ENCODE measurements around the gene PANX2. TPM values are rescaled to one million over a fixed set of nuclear protein-coding genes. Genes with fewer than 3 reads are reported as not detected.

The PANX2 gene
- total RNA-seq, 1 donor from 2014 or later, result 0.88 TPM

DNA sequence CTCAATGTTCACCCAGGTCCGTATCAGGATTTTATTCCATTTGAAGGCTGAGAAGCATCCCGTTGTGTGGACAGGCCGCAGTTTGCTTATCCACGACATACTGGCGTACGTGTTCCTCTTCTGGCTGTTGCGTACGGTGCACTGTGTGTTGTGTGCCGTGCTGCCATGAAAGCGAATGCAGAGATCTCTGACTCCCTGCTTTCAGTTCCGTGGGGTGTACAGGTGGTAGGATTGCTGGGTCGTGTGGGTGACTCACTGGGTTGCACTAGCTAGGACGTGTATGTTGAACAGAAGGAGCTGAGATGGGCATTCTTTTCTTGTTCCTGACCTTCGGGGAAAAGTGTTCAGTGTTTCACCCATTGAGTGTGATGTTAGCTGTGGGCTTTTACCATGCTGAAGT lies 40.6 kb downstream of the PANX2 start:
- H3K27me3 ChIP-seq, result no peaks in the 10 kb centered on the region
- no peaks in the 10 kb centered on the region for H3K4me1 ChIP-seq
- H3K4me3 ChIP-seq, result no peak overlapping the region
- no peak for DNase-seq (ENCODE audit: low spot score)
- H3K27me3 Mint-ChIP-seq (ENCODE audit: insufficient read depth, low read depth), result peaks cover 4% of the 10 kb centered on the region
- no peak overlapping the region for H3K27ac ChIP-seq
- H3K36me3 Mint-ChIP-seq, result peaks cover 30% of the 10 kb centered on the region
- no peaks in the 10 kb centered on the region for H3K9me3 ChIP-seq (ENCODE audit: low read depth)
- H3K27ac Mint-ChIP-seq, result peak overlapping the region; percentile 28
- no peak overlapping the region for H3K9ac ChIP-seq
- TF ChIP-seq EZH2phosphoT487 (IDR thresholded peaks at IDR 0.05), result no peak
- TF ChIP-seq EZH2 (IDR thresholded peaks at IDR 0.05), result no peak
- TF ChIP-seq, protein P1, sequence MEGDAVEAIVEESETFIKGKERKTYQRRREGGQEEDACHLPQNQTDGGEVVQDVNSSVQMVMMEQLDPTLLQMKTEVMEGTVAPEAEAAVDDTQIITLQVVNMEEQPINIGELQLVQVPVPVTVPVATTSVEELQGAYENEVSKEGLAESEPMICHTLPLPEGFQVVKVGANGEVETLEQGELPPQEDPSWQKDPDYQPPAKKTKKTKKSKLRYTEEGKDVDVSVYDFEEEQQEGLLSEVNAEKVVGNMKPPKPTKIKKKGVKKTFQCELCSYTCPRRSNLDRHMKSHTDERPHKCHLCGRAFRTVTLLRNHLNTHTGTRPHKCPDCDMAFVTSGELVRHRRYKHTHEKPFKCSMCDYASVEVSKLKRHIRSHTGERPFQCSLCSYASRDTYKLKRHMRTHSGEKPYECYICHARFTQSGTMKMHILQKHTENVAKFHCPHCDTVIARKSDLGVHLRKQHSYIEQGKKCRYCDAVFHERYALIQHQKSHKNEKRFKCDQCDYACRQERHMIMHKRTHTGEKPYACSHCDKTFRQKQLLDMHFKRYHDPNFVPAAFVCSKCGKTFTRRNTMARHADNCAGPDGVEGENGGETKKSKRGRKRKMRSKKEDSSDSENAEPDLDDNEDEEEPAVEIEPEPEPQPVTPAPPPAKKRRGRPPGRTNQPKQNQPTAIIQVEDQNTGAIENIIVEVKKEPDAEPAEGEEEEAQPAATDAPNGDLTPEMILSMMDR (IDR thresholded peaks at IDR 0.05), result no peak
- H2AFZ ChIP-seq (replicated peaks), result no peak overlapping the region
- H3K79me2 ChIP-seq (ENCODE audit: low read depth), result peaks cover 13% of the 10 kb centered on the region
- no peak overlapping the region for H3K4me2 ChIP-seq
- no peak overlapping the region for H3K4me3 Mint-ChIP-seq
- H3F3A ChIP-seq (ENCODE audit: low read depth), result peaks cover 4% of the 10 kb centered on the region
- H3K4me1 Mint-ChIP-seq, result peaks cover 7% of the 10 kb centered on the region
- H3K9me3 Mint-ChIP-seq, result no peaks in the 10 kb centered on the region
- H4K20me1 ChIP-seq (ENCODE audit: low read depth), result peaks cover 20% of the 10 kb centered on the region
- no peaks in the 10 kb centered on the region for H3K36me3 ChIP-seq

DNA sequence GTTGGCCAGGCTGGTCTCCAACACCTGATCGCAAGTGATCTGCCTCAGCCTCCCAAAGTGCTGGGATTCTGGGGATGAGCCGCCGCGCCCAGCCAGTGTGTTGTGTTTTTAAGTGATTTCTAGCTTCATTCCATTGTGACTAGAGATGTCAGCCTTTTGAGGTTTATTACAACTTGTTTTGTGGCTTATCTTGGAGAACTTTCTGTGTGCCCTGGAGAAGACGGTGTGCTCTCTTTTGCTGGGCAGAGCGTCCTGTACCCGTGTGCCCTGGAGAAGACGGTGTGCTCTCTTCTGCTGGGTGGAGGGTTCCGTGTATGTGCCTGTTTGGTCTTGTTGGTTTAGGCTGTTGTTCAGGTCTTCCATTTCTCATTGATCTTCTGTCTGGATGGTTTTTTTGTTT lies 42.7 kb downstream of the PANX2 start:
- H3K9me3 ChIP-seq (ENCODE audit: low read depth), result no peaks in the 10 kb centered on the region
- H3K4me2 ChIP-seq, result no peak overlapping the region
- Mint-ChIP-seq H3K27ac (no peak overlapping the region), H3K36me3 (peaks cover 31% of the 10 kb centered on the region), H3K27me3 (ENCODE audit: insufficient read depth, low read depth) (peaks cover 4% of the 10 kb centered on the region), H3K9me3 (no peaks in the 10 kb centered on the region), H3K4me3 (no peak overlapping the region), H3K4me1 (peaks cover 3% of the 10 kb centered on the region)
- H3K36me3 ChIP-seq, result no peaks in the 10 kb centered on the region
- no peak for DNase-seq (ENCODE audit: low spot score)
- H3K79me2 ChIP-seq (ENCODE audit: low read depth), result peaks cover 13% of the 10 kb centered on the region
- H4K20me1 ChIP-seq (ENCODE audit: low read depth), result peaks cover 12% of the 10 kb centered on the region
- no peak overlapping the region for H3K9ac ChIP-seq
- peaks cover 4% of the 10 kb centered on the region for H3F3A ChIP-seq (ENCODE audit: low read depth)
- H3K27ac ChIP-seq, result no peak overlapping the region
- TF ChIP-seq EZH2phosphoT487 (IDR thresholded peaks at IDR 0.05) (no peak), EZH2 (IDR thresholded peaks at IDR 0.05) (no peak)
- TF ChIP-seq, protein P1 (IDR thresholded peaks at IDR 0.05), result no peak
- no peak overlapping the region for H3K4me3 ChIP-seq
- no peaks in the 10 kb centered on the region for H3K4me1 ChIP-seq
- no peak overlapping the region for H2AFZ ChIP-seq (replicated peaks)
- no peaks in the 10 kb centered on the region for H3K27me3 ChIP-seq

DNA sequence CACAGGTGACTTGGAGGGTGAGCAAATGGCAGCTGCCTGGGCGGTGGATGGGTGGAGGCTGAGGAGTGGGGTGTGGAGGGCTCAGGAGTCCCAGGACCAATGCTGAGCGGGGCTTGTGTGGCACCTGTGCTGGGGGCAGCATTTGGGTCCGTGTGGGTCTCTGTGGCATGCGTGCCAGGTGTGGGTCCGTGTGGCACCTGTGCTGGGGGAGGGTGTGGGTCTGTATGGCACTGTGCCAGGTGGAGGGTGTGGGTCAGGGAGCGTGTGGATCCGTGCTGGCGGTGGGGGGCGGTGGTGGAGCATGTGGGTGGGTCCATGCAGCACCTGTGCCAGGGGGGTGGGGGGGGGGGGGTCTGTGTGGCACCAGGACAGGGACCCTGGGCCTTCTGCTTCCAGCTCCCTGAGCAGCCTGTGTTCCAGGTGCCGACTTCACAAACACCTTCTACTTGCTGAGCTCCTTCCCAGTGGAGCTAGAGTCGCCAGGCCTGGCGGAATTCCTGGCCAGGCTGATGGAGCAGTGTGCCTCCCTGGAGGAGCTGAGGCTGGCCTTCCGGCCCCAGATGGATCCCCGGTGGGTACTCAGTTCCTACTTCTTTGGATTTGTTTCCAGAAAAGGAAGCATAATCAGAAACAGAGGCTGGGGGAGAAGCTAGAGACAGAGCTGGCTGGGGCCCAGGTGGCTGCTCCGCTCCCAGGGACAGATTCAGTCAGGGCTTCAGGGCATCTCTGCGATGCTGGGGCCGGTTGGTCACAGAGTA lies 44.9 kb downstream of the PANX2 start:
- DNase-seq (ENCODE audit: low spot score), result no peak
- no peak overlapping the region for H3K4me2 ChIP-seq
- H3K79me2 ChIP-seq (ENCODE audit: low read depth), result peaks cover 13% of the 10 kb centered on the region
- H3K27me3 ChIP-seq, result no peaks in the 10 kb centered on the region
- no peak overlapping the region for H3K4me3 ChIP-seq
- H3K27ac Mint-ChIP-seq, result no peak overlapping the region
- no peaks in the 10 kb centered on the region for H3K4me1 Mint-ChIP-seq
- H2AFZ ChIP-seq (replicated peaks), result no peak overlapping the region
- no peak overlapping the region for H3K9ac ChIP-seq
- H4K20me1 ChIP-seq (ENCODE audit: low read depth), result no peaks in the 10 kb centered on the region
- no peaks in the 10 kb centered on the region for H3K9me3 ChIP-seq (ENCODE audit: low read depth)
- no peak overlapping the region for H3K27ac ChIP-seq
- peaks cover 2% of the 10 kb centered on the region for H3K27me3 Mint-ChIP-seq (ENCODE audit: insufficient read depth, low read depth)
- peaks cover 4% of the 10 kb centered on the region for H3F3A ChIP-seq (ENCODE audit: low read depth)
- no peaks in the 10 kb centered on the region for H3K4me1 ChIP-seq
- H3K36me3 ChIP-seq, result no peaks in the 10 kb centered on the region
- no peak overlapping the region for H3K4me3 Mint-ChIP-seq
- H3K36me3 Mint-ChIP-seq, result peaks cover 29% of the 10 kb centered on the region
- H3K9me3 Mint-ChIP-seq, result no peaks in the 10 kb centered on the region
- no peak for TF ChIP-seq EZH2 (IDR thresholded peaks at IDR 0.05)
- no peak for TF ChIP-seq EZH2phosphoT487 (IDR thresholded peaks at IDR 0.05)
- TF ChIP-seq, protein P1 (IDR thresholded peaks at IDR 0.05), result no peak

Data from neural progenitor cell (in vitro differentiated cells).